ENCODE results near the gene UBR3. TPM values are rescaled to one million over a fixed set of nuclear protein-coding genes. Genes with fewer than 3 reads are reported as not detected.

UBR3 gene
- total RNA-seq, 1 donor from 2014 or later: 23.4 TPM

GRCh38 chr2:170086751-170087412, 259.6 kb downstream of the UBR3 start:
- no peak for DNase-seq (ENCODE audit: low spot score)
- peaks cover 2% of the 10 kb centered on the region for H3K36me3 Mint-ChIP-seq (ENCODE audit: low read depth, unreplicated experiment)
- no peaks in the 10 kb centered on the region for H3K4me1 Mint-ChIP-seq (ENCODE audit: unreplicated experiment)

GRCh38 chr2:170087413-170087793, 260.1 kb downstream of the UBR3 start:
- Mint-ChIP-seq H3K4me3 (ENCODE audit: unreplicated experiment) (no peak overlapping the region), H3K36me3 (ENCODE audit: low read depth, unreplicated experiment) (peaks cover 3% of the 10 kb centered on the region), H3K27me3 (ENCODE audit: unreplicated experiment) (peaks cover 2% of the 10 kb centered on the region), H3K9me3 (ENCODE audit: unreplicated experiment) (no peaks in the 10 kb centered on the region), H3K27ac (ENCODE audit: unreplicated experiment) (no peak overlapping the region), H3K4me1 (ENCODE audit: unreplicated experiment) (no peaks in the 10 kb centered on the region)
- TF ChIP-seq, protein P1, sequence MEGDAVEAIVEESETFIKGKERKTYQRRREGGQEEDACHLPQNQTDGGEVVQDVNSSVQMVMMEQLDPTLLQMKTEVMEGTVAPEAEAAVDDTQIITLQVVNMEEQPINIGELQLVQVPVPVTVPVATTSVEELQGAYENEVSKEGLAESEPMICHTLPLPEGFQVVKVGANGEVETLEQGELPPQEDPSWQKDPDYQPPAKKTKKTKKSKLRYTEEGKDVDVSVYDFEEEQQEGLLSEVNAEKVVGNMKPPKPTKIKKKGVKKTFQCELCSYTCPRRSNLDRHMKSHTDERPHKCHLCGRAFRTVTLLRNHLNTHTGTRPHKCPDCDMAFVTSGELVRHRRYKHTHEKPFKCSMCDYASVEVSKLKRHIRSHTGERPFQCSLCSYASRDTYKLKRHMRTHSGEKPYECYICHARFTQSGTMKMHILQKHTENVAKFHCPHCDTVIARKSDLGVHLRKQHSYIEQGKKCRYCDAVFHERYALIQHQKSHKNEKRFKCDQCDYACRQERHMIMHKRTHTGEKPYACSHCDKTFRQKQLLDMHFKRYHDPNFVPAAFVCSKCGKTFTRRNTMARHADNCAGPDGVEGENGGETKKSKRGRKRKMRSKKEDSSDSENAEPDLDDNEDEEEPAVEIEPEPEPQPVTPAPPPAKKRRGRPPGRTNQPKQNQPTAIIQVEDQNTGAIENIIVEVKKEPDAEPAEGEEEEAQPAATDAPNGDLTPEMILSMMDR (IDR thresholded peaks at IDR 0.05; ENCODE audit: unreplicated experiment): no peak
- no peak for DNase-seq (ENCODE audit: low spot score)

More at GRCh38 chr2:170086751-170087412, 259.6 kb downstream of the UBR3 start:
- H3K4me3 Mint-ChIP-seq (ENCODE audit: unreplicated experiment): no peak overlapping the region
- no peaks in the 10 kb centered on the region for H3K9me3 Mint-ChIP-seq (ENCODE audit: unreplicated experiment)
- no peak overlapping the region for H3K27ac Mint-ChIP-seq (ENCODE audit: unreplicated experiment)
- TF ChIP-seq, protein P1 (IDR thresholded peaks at IDR 0.05; ENCODE audit: unreplicated experiment): no peak
- peaks cover under 1% of the 10 kb centered on the region for H3K27me3 Mint-ChIP-seq (ENCODE audit: unreplicated experiment)

- Mint-ChIP-seq H3K27me3 (ENCODE audit: unreplicated experiment) (peaks cover 2% of the 10 kb centered on the region), H3K9me3 (ENCODE audit: unreplicated experiment) (no peaks in the 10 kb centered on the region), H3K4me3 (ENCODE audit: unreplicated experiment) (no peak overlapping the region), H3K36me3 (ENCODE audit: low read depth, unreplicated experiment) (peaks cover 3% of the 10 kb centered on the region), H3K4me1 (ENCODE audit: unreplicated experiment) (no peaks in the 10 kb centered on the region), H3K27ac (ENCODE audit: unreplicated experiment) (no peak overlapping the region)
- TF ChIP-seq, protein P1 (IDR thresholded peaks at IDR 0.05; ENCODE audit: unreplicated experiment): no peak
- no peak for DNase-seq (ENCODE audit: low spot score)
Observed at GRCh38 chr2:170088776-170089175, 261.5 kb downstream of the UBR3 start.

GRCh38 chr2:170090229-170090628, 263.0 kb downstream of the UBR3 start:
- TF ChIP-seq, protein P1 (IDR thresholded peaks at IDR 0.05; ENCODE audit: unreplicated experiment): no peak
- DNase-seq (ENCODE audit: low spot score): no peak
- Mint-ChIP-seq H3K36me3 (ENCODE audit: low read depth, unreplicated experiment) (peaks cover 3% of the 10 kb centered on the region), H3K4me1 (ENCODE audit: unreplicated experiment) (no peaks in the 10 kb centered on the region), H3K27ac (ENCODE audit: unreplicated experiment) (no peak overlapping the region), H3K4me3 (ENCODE audit: unreplicated experiment) (no peak overlapping the region), H3K9me3 (ENCODE audit: unreplicated experiment) (no peaks in the 10 kb centered on the region), H3K27me3 (ENCODE audit: unreplicated experiment) (peaks cover 2% of the 10 kb centered on the region)

DNA sequence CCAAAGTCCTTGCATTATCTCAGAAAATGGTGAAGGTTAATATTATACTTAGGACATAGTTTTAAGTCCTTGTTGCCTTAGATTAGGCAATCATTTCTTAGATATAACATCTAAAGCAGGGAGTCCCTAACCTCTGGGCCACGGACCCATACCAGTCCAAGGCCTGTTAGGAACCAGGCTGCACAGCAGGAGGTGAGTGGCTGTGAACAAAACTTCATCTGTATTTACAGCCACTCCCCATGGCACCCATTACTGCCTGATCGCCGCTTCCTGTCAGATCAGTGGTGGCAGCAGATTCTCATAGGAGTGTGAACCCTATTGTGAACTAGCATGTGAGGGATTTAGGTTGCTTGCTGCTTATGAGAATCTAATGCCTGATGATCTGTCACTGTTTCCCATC, 264.2 kb downstream of the UBR3 start:
- no peaks in the 10 kb centered on the region for H3K4me1 Mint-ChIP-seq (ENCODE audit: unreplicated experiment)
- no peak overlapping the region for H3K27ac Mint-ChIP-seq (ENCODE audit: unreplicated experiment)
- TF ChIP-seq, protein P1 (IDR thresholded peaks at IDR 0.05; ENCODE audit: unreplicated experiment): no peak
- H3K27me3 Mint-ChIP-seq (ENCODE audit: unreplicated experiment): peaks cover 2% of the 10 kb centered on the region
- DNase-seq (ENCODE audit: low spot score): no peak
- H3K36me3 Mint-ChIP-seq (ENCODE audit: low read depth, unreplicated experiment): peaks cover 3% of the 10 kb centered on the region
- H3K4me3 Mint-ChIP-seq (ENCODE audit: unreplicated experiment): no peak overlapping the region
- no peaks in the 10 kb centered on the region for H3K9me3 Mint-ChIP-seq (ENCODE audit: unreplicated experiment)

Measured in endothelial cell (in vitro differentiated cells).